K562 (cell line): Measurements from ENCODE around the gene PRXL2A. TPM values are rescaled to one million over a fixed set of nuclear protein-coding genes. Genes with fewer than 3 reads are reported as not detected.

Experiments used
- ADNP ChIP-seq: fragments of 200-800 bp; sonication (Bioruptor generic); IDR thresholded peaks from 2 replicates; pipeline ENCODE4 v1.6.1; 2016; ENCODE audit warnings: missing genetic modification characterization, missing compliant biosample characterization
- ERF ChIP-seq: fragments of 450-650 bp; formaldehyde crosslinking; IDR thresholded peaks from 2 replicates; pipeline ENCODE4 v1.4.0; 2020; ENCODE audit warnings: mild to moderate bottlenecking, mixed read lengths
- ESRRA ChIP-seq: fragments of 450-650 bp; IDR thresholded peaks from 2 replicates; pipeline ENCODE4 v1.6.1; 2014; ENCODE audit warnings: low read depth, mild to moderate bottlenecking, moderate library complexity, borderline replicate concordance
- FUS ChIP-seq: fragments of 200-400 bp; formaldehyde crosslinking; optimal IDR thresholded peaks from 2 replicates; pipeline ENCODE3; 2017; ENCODE audit warnings: low read depth, low read length
- LARP7 ChIP-seq: fragments of 450-650 bp; IDR thresholded peaks from 2 replicates; pipeline ENCODE4 v1.6.1; 2016
- PHB2 ChIP-seq: fragments of 450-650 bp; IDR thresholded peaks from 2 replicates; pipeline ENCODE4 v1.6.1; 2017; ENCODE audit warnings: low read depth
- SMARCA5 ChIP-seq: fragments of 450-650 bp; IDR thresholded peaks from 2 replicates; pipeline ENCODE4 v1.6.1; 2016
- SRF ChIP-seq, 2 experiments: fragments of 250-450, 450-650 bp in 1 of 2; sonication (Bioruptor Pico) in 1 of 2; sonication (generic) in 1 of 2; formaldehyde crosslinking; IDR thresholded peaks; 2 replicates each; pipeline versions ENCODE4 v1.5.0 to v1.5.1; 2020 to 2022; ENCODE audit warnings: mild to moderate bottlenecking in 1 of 2, missing genetic modification reagents in 1 of 2
- SRSF1 ChIP-seq: fragments of 200-400 bp; formaldehyde crosslinking; IDR thresholded peaks from 2 replicates; pipeline ENCODE4 v1.6.1; 2017; ENCODE audit warnings: mild to moderate bottlenecking, low read depth, low read length, moderate library complexity
- ZNF197 ChIP-seq: fragments of 200-800 bp; sonication (Bioruptor generic); IDR thresholded peaks from 2 replicates; pipeline ENCODE4 v1.6.1; 2016; ENCODE audit warnings: low read depth, missing genetic modification characterization, missing compliant biosample characterization
- polyA plus RNA-seq, 8 experiments: library from polyadenylated mRNA; depleted of rRNA in 4 of 8; stranded (reverse) in 5 of 8; unstranded in 3 of 8; fragments of >200 nt; fragmentation: Nextera tagmentation in 2 of 8; fragmentation: Illumina TruSeq in 1 of 8; extraction: Ambion mirVana in 2 of 8; extraction: Trizol in 1 of 8; gene quantifications; 2 replicates each; pipeline versions ENCODE4 v1.2.1 to v1.2.3, GENCODE V29; 2011 to 2014; ENCODE audit warnings: inconsistent platforms in 1 of 8, missing spikeins in 1 of 8
- total RNA-seq, 7 experiments: library from RNA; depleted of rRNA in 6 of 7; stranded (reverse); fragments of >200 nt in 6 of 7; fragmentation: Illumina TruSeq in 2 of 7; extraction: Trizol in 2 of 7; gene quantifications; 2 replicates each; pipeline versions ENCODE4 v1.2.1 to v1.2.3, GENCODE V29; 2011 to 2021; ENCODE audit warnings: low replicate concordance in 1 of 7
- TF ChIP-seq, protein P1 (sequence below): fragments of 200-800 bp; sonication (Bioruptor generic); IDR thresholded peaks from 2 replicates; pipeline ENCODE4 v1.6.1; 2017; ENCODE audit warnings: missing genetic modification characterization, missing compliant biosample characterization
- TF ChIP-seq, protein P2 (sequence below): fragments of 150-350 bp; IDR thresholded peaks from 2 replicates; pipeline ENCODE4 v1.6.1; 2014; ENCODE audit warnings: low read depth, mild to moderate bottlenecking, low read length, borderline replicate concordance
- TF ChIP-seq, protein P3 (sequence below): fragments of 200-800 bp; sonication (Bioruptor generic); IDR thresholded peaks from 2 replicates; pipeline ENCODE4 v1.6.1; 2016; ENCODE audit warnings: missing genetic modification characterization, missing compliant biosample characterization
- TF ChIP-seq, protein P4 (sequence below): sonication (generic); formaldehyde crosslinking; IDR thresholded peaks from 2 replicates; pipeline ENCODE4 v1.8.0; 2022; ENCODE audit warnings: missing genetic modification reagents, mild to moderate bottlenecking, moderate library complexity, borderline replicate concordance
- TF ChIP-seq, protein P5 (sequence below): sonication (generic); formaldehyde crosslinking; IDR thresholded peaks from 2 replicates; pipeline ENCODE4 v1.9.0; 2022; ENCODE audit warnings: mild to moderate bottlenecking, missing genetic modification reagents

PRXL2A gene
- total and polyA plus RNA-seq, 9 of the 15 experiments (the other 6 are each of a cell fraction or from before 2014, with no cell fraction given): 0.14 to 1.2 (median 0.75) TPM

DNA sequence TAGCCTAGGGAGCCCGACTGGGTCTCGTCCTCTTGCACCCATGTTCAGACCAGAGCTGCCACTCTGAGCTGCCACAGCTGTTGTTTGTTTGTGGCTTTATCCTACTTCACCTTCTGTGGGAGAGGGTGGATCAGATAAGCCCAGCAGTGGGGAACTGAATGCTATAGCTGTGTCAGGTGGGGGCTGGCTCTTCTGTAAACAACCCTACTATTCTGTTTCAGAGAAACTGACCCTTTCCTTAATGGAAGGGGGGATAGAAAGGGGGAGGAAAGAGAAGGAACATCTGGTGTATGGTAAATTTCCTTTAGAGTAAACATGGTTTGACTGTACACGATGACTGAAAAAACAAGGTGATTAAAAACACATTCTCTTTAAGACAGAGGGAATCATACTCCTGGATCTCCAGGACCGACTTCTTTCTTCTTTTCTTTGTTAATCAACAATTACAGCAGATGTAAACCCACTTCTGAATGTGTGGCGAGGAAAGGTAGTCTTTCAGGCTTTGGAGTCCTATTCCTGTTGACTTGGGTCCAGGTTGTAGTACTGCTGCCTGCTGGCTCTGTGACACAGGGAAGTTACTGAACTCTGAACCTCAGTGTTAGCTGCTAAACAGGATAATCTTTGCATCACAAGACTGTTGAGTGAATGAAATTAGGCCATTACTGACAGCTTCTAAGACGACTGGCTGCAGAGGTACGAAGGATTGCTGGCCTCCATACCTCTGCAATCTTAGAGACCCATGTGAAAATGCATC is 6.0 kb downstream of the PRXL2A start (continued):
- TF ChIP-seq ERF (CRISPR knock-in tag): no peak
- no peak; the same call in 1 of the 2 replicates for TF ChIP-seq ESRRA
- no peak for TF ChIP-seq SRF (CRISPR knock-in tag; IDR thresholded peaks at IDR 0.05)
- no peak for TF ChIP-seq FUS
- TF ChIP-seq PHB2: no peak
- TF ChIP-seq, protein P1, sequence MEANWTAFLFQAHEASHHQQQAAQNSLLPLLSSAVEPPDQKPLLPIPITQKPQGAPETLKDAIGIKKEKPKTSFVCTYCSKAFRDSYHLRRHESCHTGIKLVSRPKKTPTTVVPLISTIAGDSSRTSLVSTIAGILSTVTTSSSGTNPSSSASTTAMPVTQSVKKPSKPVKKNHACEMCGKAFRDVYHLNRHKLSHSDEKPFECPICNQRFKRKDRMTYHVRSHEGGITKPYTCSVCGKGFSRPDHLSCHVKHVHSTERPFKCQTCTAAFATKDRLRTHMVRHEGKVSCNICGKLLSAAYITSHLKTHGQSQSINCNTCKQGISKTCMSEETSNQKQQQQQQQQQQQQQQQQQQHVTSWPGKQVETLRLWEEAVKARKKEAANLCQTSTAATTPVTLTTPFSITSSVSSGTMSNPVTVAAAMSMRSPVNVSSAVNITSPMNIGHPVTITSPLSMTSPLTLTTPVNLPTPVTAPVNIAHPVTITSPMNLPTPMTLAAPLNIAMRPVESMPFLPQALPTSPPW: peak; percentile 62; the same call in 1 of the 2 replicates
- TF ChIP-seq SMARCA5: no peak
- TF ChIP-seq, protein P2, sequence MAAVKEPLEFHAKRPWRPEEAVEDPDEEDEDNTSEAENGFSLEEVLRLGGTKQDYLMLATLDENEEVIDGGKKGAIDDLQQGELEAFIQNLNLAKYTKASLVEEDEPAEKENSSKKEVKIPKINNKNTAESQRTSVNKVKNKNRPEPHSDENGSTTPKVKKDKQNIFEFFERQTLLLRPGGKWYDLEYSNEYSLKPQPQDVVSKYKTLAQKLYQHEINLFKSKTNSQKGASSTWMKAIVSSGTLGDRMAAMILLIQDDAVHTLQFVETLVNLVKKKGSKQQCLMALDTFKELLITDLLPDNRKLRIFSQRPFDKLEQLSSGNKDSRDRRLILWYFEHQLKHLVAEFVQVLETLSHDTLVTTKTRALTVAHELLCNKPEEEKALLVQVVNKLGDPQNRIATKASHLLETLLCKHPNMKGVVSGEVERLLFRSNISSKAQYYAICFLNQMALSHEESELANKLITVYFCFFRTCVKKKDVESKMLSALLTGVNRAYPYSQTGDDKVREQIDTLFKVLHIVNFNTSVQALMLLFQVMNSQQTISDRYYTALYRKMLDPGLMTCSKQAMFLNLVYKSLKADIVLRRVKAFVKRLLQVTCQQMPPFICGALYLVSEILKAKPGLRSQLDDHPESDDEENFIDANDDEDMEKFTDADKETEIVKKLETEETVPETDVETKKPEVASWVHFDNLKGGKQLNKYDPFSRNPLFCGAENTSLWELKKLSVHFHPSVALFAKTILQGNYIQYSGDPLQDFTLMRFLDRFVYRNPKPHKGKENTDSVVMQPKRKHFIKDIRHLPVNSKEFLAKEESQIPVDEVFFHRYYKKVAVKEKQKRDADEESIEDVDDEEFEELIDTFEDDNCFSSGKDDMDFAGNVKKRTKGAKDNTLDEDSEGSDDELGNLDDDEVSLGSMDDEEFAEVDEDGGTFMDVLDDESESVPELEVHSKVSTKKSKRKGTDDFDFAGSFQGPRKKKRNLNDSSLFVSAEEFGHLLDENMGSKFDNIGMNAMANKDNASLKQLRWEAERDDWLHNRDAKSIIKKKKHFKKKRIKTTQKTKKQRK: no peak
- TF ChIP-seq ADNP (tag): no peak
- TF ChIP-seq, protein P3, sequence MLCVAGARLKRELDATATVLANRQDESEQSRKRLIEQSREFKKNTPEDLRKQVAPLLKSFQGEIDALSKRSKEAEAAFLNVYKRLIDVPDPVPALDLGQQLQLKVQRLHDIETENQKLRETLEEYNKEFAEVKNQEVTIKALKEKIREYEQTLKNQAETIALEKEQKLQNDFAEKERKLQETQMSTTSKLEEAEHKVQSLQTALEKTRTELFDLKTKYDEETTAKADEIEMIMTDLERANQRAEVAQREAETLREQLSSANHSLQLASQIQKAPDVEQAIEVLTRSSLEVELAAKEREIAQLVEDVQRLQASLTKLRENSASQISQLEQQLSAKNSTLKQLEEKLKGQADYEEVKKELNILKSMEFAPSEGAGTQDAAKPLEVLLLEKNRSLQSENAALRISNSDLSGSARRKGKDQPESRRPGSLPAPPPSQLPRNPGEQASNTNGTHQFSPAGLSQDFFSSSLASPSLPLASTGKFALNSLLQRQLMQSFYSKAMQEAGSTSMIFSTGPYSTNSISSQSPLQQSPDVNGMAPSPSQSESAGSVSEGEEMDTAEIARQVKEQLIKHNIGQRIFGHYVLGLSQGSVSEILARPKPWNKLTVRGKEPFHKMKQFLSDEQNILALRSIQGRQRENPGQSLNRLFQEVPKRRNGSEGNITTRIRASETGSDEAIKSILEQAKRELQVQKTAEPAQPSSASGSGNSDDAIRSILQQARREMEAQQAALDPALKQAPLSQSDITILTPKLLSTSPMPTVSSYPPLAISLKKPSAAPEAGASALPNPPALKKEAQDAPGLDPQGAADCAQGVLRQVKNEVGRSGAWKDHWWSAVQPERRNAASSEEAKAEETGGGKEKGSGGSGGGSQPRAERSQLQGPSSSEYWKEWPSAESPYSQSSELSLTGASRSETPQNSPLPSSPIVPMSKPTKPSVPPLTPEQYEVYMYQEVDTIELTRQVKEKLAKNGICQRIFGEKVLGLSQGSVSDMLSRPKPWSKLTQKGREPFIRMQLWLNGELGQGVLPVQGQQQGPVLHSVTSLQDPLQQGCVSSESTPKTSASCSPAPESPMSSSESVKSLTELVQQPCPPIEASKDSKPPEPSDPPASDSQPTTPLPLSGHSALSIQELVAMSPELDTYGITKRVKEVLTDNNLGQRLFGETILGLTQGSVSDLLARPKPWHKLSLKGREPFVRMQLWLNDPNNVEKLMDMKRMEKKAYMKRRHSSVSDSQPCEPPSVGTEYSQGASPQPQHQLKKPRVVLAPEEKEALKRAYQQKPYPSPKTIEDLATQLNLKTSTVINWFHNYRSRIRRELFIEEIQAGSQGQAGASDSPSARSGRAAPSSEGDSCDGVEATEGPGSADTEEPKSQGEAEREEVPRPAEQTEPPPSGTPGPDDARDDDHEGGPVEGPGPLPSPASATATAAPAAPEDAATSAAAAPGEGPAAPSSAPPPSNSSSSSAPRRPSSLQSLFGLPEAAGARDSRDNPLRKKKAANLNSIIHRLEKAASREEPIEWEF (CRISPR knock-in tag): no peak
- TF ChIP-seq ZNF197: no peak
- TF ChIP-seq LARP7: no peak
- TF ChIP-seq, protein P4, sequence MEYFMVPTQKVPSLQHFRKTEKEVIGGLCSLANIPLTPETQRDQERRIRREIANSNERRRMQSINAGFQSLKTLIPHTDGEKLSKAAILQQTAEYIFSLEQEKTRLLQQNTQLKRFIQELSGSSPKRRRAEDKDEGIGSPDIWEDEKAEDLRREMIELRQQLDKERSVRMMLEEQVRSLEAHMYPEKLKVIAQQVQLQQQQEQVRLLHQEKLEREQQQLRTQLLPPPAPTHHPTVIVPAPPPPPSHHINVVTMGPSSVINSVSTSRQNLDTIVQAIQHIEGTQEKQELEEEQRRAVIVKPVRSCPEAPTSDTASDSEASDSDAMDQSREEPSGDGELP (CRISPR knock-in tag): peak; percentile 75
- TF ChIP-seq, protein P5, sequence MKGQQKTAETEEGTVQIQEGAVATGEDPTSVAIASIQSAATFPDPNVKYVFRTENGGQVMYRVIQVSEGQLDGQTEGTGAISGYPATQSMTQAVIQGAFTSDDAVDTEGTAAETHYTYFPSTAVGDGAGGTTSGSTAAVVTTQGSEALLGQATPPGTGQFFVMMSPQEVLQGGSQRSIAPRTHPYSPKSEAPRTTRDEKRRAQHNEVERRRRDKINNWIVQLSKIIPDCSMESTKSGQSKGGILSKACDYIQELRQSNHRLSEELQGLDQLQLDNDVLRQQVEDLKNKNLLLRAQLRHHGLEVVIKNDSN (CRISPR knock-in tag): no peak
- no peak for TF ChIP-seq SRSF1
